GM19238 (cell line): ENCODE data around the gene CCDC57.

Experiments
- DNase-seq: peaks from one replicate; pipeline ENCODE4 v3.0.0; 2011; ENCODE audit warnings: low spot score; ENCODE audit not compliant: insufficient read length

Gene CCDC57

GRCh38 chr17:82083009-82083408 lies 129.6 kb downstream of the CCDC57 start:
- no peak for DNase-seq

GRCh38 chr17:82082456-82082855 lies 130.2 kb downstream of the CCDC57 start:
- no peak for DNase-seq

GRCh38 chr17:82081966-82082365 lies 130.7 kb downstream of the CCDC57 start:
- no peak for DNase-seq

GRCh38 chr17:82081546-82081945 lies 131.1 kb downstream of the CCDC57 start:
- DNase-seq = no peak

- DNase-seq = no peak
These were observed 131.7 kb downstream of the CCDC57 start for GRCh38 chr17:82080789-82081464.

- no peak for DNase-seq
These were observed 132.4 kb downstream of the CCDC57 start for GRCh38 chr17:82080048-82080788.

GRCh38 chr17:82079001-82079677 lies 133.5 kb downstream of the CCDC57 start:
- no peak for DNase-seq

- DNase-seq = no peak
These were observed 134.2 kb downstream of the CCDC57 start for GRCh38 chr17:82078433-82078832.

GRCh38 chr17:82077617-82078358 lies 134.9 kb downstream of the CCDC57 start:
- DNase-seq = no peak

GRCh38 chr17:82076785-82077591 lies 135.7 kb downstream of the CCDC57 start:
- DNase-seq = no peak

GRCh38 chr17:82076018-82076784 lies 136.4 kb downstream of the CCDC57 start:
- DNase-seq = no peak

GRCh38 chr17:82073446-82073845 lies 139.2 kb downstream of the CCDC57 start:
- DNase-seq = no peak

- DNase-seq = no peak
These were observed 139.8 kb downstream of the CCDC57 start for GRCh38 chr17:82072827-82073226.

- no peak for DNase-seq
These were observed 142.0 kb downstream of the CCDC57 start for GRCh38 chr17:82070611-82071010.

GRCh38 chr17:82065638-82066303 lies 146.9 kb downstream of the CCDC57 start, which contains the start of gene DUS1L:
Gene DUS1L, minus strand, starts transcription at chr17:82065804. Its CDS starts 745 bp downstream, at chr17:82065059.
- DNase-seq = peak; percentile 92

- peak; percentile 74 for DNase-seq
These were observed 147.4 kb downstream of the CCDC57 start for GRCh38 chr17:82065193-82065637.

GRCh38 chr17:82064433-82065192 lies 148.0 kb downstream of the CCDC57 start:
- DNase-seq = no peak
